HEK293 (cell line): ENCODE results near the gene SETD1A.
A peak's percentile ranks its signal among the peaks of the same experiment; 100 is the strongest.
"Not testable (repeated sequence)": the region's sequence is repeated elsewhere in the genome, so short reads cannot be mapped to it uniquely, and the experiment has no call there.

Experiments
- CTCF ChIA-PET: fragments of 350-600 bp; formaldehyde crosslinking; extraction: SDS; loops from one replicate; lab custom pipeline; 2021; ENCODE audit warnings: antibody characterized with exemption; lab: Yijun Ruan, JAX
- POLR2A ChIA-PET: fragments of 300-600 bp; formaldehyde crosslinking; extraction: SDS; loops from one replicate; lab custom pipeline; 2020; ENCODE audit warnings: antibody characterized with exemption, inconsistent platforms; lab: Yijun Ruan, JAX
- H3K27ac ChIP-seq: fragments of 200-500 bp; sonication (Bioruptor generic); 2 replicates; pipeline ENCODE4 v1.5.1; 2014; ENCODE audit warnings: low read depth, low read length, control low read depth, inconsistent platforms; ENCODE audit errors: extremely low read depth
- H3K36me3 ChIP-seq, 2 experiments: fragments of 200-500 bp in 1 of 2; sonication (Bioruptor generic) in 1 of 2; 1 replicate in 1 of 2; 2 replicates in 1 of 2; pipeline ENCODE4 v1.5.1; 2014 to 2017; ENCODE audit warnings: inconsistent platforms in 2 of 2, low read length in 2 of 2; ENCODE audit not compliant: control insufficient read depth in 2 of 2, insufficient read depth in 1 of 2
- H3K4me1 ChIP-seq: fragments of 200-500 bp; sonication (Bioruptor generic); 2 replicates; pipeline ENCODE4 v1.5.1; 2014; ENCODE audit warnings: mild to moderate bottlenecking, low read length, inconsistent platforms; ENCODE audit not compliant: control insufficient read depth, insufficient read depth
- H3K4me3 ChIP-seq: 2 replicates; pipeline ENCODE4 v1.5.1; 2011; ENCODE audit warnings: low read depth, mild to moderate bottlenecking, control low read depth, low read length, moderate library complexity
- H3K9me3 ChIP-seq: fragments of 200-500 bp; sonication (Bioruptor generic); 2 replicates; pipeline ENCODE4 v1.5.1; 2014; ENCODE audit warnings: low read depth, low read length, inconsistent platforms; ENCODE audit not compliant: control insufficient read depth, insufficient read depth
- HOXA7 ChIP-seq: sonication (generic); formaldehyde crosslinking; IDR thresholded peaks from 2 replicates; pipeline ENCODE4 v1.8.1; 2022; ENCODE audit warnings: missing genetic modification reagents, borderline replicate concordance
- KLF16 ChIP-seq: fragments of 450-650 bp; formaldehyde crosslinking; IDR thresholded peaks from 2 replicates; pipeline ENCODE4 v1.5.1; 2017; ENCODE audit warnings: missing biosample characterization, missing genetic modification characterization
- SCRT1 ChIP-seq: fragments of 450-650 bp; formaldehyde crosslinking; IDR thresholded peaks from 2 replicates; pipeline ENCODE4 v1.5.1; 2016; ENCODE audit warnings: missing biosample characterization, missing genetic modification characterization, borderline replicate concordance
- ZBTB1 ChIP-seq: fragments of 450-650 bp; formaldehyde crosslinking; IDR thresholded peaks from 2 replicates; pipeline ENCODE4 v1.5.1; 2016; ENCODE audit warnings: missing biosample characterization, missing genetic modification characterization
- ZNF121 ChIP-seq: fragments of 450-650 bp; formaldehyde crosslinking; IDR thresholded peaks from 2 replicates; pipeline ENCODE4 v1.5.1; 2016; ENCODE audit warnings: missing biosample characterization, missing genetic modification characterization
- ZNF133 ChIP-seq: fragments of 450-650 bp; formaldehyde crosslinking; IDR thresholded peaks from 2 replicates; pipeline ENCODE4 v1.5.1; 2016; ENCODE audit warnings: missing biosample characterization, missing genetic modification characterization
- ZNF155 ChIP-seq: fragments of 450-650 bp; formaldehyde crosslinking; IDR thresholded peaks from 2 replicates; pipeline ENCODE4 v1.5.1; 2016; ENCODE audit warnings: missing biosample characterization, missing genetic modification characterization
- ZNF157 ChIP-seq: fragments of 450-650 bp; formaldehyde crosslinking; IDR thresholded peaks from 2 replicates; pipeline ENCODE4 v1.5.1; 2016; ENCODE audit warnings: missing biosample characterization, missing genetic modification characterization
- ZNF211 ChIP-seq: fragments of 450-650 bp; formaldehyde crosslinking; IDR thresholded peaks from 2 replicates; pipeline ENCODE4 v1.5.1; 2016; ENCODE audit warnings: low read depth, missing biosample characterization, missing genetic modification characterization
- ZNF311 ChIP-seq: fragments of 450-650 bp; formaldehyde crosslinking; IDR thresholded peaks from 2 replicates; pipeline ENCODE4 v1.5.1; 2017; ENCODE audit warnings: missing biosample characterization, missing genetic modification characterization, borderline replicate concordance
- ZNF354C ChIP-seq: fragments of 450-650 bp; formaldehyde crosslinking; IDR thresholded peaks from 2 replicates; pipeline ENCODE4 v1.5.1; 2016; ENCODE audit warnings: missing biosample characterization, missing genetic modification characterization, low read depth, borderline replicate concordance
- ZNF529 ChIP-seq: fragments of 450-650 bp; formaldehyde crosslinking; IDR thresholded peaks from 2 replicates; pipeline ENCODE4 v1.5.1; 2017; ENCODE audit warnings: missing genetic modification characterization, missing biosample characterization; ENCODE audit not compliant: insufficient replicate concordance
- ZNF624 ChIP-seq: fragments of 450-650 bp; formaldehyde crosslinking; IDR thresholded peaks from 2 replicates; pipeline ENCODE4 v1.5.1; 2017; ENCODE audit warnings: missing biosample characterization, missing genetic modification characterization
- ZNF768 ChIP-seq: fragments of 450-650 bp; formaldehyde crosslinking; IDR thresholded peaks from 2 replicates; pipeline ENCODE4 v1.5.1; 2018; ENCODE audit warnings: missing biosample characterization, mild to moderate bottlenecking, missing genetic modification characterization
- TF ChIP-seq, protein P1 (sequence below): fragments of 450-650 bp; formaldehyde crosslinking; IDR thresholded peaks from 2 replicates; pipeline ENCODE4 v1.5.1; 2016; ENCODE audit warnings: missing biosample characterization, missing genetic modification characterization
- TF ChIP-seq, protein P2 (sequence below): fragments of 450-650 bp; formaldehyde crosslinking; IDR thresholded peaks from 2 replicates; pipeline ENCODE4 v1.5.1; 2017; ENCODE audit warnings: missing biosample characterization, missing genetic modification characterization
- TF ChIP-seq, protein P3 (sequence below): fragments of 450-650 bp; formaldehyde crosslinking; IDR thresholded peaks from 2 replicates; pipeline ENCODE4 v1.5.1; 2016; ENCODE audit warnings: missing biosample characterization, missing genetic modification characterization, borderline replicate concordance
- TF ChIP-seq, protein P4 (sequence below): fragments of 450-650 bp; formaldehyde crosslinking; IDR thresholded peaks from 2 replicates; pipeline ENCODE4 v1.5.1; 2016; ENCODE audit warnings: missing biosample characterization, missing genetic modification characterization
- TF ChIP-seq, protein P5 (sequence below): fragments of 450-650 bp; formaldehyde crosslinking; IDR thresholded peaks from 2 replicates; pipeline ENCODE4 v1.5.1; 2016; ENCODE audit warnings: missing biosample characterization, missing genetic modification characterization

Gene SETD1A

DNA sequence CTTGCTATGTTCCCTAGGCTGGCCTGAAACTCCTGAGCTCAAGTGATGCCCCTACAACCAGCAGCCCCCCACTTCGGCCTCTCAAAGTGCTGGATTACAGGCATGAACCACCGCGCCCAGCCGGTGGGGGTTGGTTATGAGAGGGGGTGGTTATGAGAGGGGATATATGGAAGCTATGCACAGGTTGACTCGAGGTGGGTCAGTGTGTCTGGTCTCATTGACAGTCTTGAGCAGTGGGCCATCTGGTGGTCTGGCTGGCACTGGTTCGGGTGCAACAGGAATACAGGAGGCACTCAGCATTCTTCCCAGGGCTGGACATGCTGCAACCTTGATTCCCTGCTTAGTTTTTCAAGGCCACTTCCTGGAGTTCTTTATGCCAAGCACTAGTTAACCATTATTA is 58.5 kb downstream of the SETD1A start (continued):
- TF ChIP-seq, protein P1, sequence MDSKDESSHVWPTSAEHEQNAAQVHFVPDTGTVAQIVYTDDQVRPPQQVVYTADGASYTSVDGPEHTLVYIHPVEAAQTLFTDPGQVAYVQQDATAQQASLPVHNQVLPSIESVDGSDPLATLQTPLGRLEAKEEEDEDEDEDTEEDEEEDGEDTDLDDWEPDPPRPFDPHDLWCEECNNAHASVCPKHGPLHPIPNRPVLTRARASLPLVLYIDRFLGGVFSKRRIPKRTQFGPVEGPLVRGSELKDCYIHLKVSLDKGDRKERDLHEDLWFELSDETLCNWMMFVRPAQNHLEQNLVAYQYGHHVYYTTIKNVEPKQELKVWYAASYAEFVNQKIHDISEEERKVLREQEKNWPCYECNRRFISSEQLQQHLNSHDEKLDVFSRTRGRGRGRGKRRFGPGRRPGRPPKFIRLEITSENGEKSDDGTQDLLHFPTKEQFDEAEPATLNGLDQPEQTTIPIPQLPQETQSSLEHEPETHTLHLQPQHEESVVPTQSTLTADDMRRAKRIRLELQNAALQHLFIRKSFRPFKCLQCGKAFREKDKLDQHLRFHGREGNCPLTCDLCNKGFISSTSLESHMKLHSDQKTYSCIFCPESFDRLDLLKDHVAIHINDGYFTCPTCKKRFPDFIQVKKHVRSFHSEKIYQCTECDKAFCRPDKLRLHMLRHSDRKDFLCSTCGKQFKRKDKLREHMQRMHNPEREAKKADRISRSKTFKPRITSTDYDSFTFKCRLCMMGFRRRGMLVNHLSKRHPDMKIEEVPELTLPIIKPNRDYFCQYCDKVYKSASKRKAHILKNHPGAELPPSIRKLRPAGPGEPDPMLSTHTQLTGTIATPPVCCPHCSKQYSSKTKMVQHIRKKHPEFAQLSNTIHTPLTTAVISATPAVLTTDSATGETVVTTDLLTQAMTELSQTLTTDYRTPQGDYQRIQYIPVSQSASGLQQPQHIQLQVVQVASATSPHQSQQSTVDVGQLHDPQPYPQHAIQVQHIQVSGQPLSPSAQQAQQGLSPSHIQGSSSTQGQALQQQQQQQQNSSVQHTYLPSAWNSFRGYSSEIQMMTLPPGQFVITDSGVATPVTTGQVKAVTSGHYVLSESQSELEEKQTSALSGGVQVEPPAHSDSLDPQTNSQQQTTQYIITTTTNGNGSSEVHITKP (tag by site-specific recombination): 0 out of 2 replicates have a peak, but pooled peaks have one; percentile 9
- TF ChIP-seq HOXA7 (CRISPR knock-in tag) (no peak), ZNF768 (tag by site-specific recombination) (no peak), KLF16 (tag by site-specific recombination) (no peak), ZNF624 (tag by site-specific recombination) (no peak), ZNF157 (tag by site-specific recombination) (no peak)
- TF ChIP-seq, protein P2, sequence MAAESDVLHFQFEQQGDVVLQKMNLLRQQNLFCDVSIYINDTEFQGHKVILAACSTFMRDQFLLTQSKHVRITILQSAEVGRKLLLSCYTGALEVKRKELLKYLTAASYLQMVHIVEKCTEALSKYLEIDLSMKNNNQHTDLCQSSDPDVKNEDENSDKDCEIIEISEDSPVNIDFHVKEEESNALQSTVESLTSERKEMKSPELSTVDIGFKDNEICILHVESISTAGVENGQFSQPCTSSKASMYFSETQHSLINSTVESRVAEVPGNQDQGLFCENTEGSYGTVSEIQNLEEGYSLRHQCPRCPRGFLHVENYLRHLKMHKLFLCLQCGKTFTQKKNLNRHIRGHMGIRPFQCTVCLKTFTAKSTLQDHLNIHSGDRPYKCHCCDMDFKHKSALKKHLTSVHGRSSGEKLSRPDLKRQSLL: no peak
- TF ChIP-seq, protein P3, sequence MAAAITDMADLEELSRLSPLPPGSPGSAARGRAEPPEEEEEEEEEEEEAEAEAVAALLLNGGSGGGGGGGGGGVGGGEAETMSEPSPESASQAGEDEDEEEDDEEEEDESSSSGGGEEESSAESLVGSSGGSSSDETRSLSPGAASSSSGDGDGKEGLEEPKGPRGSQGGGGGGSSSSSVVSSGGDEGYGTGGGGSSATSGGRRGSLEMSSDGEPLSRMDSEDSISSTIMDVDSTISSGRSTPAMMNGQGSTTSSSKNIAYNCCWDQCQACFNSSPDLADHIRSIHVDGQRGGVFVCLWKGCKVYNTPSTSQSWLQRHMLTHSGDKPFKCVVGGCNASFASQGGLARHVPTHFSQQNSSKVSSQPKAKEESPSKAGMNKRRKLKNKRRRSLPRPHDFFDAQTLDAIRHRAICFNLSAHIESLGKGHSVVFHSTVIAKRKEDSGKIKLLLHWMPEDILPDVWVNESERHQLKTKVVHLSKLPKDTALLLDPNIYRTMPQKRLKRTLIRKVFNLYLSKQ (tag by site-specific recombination): no peak
- TF ChIP-seq, protein P4, sequence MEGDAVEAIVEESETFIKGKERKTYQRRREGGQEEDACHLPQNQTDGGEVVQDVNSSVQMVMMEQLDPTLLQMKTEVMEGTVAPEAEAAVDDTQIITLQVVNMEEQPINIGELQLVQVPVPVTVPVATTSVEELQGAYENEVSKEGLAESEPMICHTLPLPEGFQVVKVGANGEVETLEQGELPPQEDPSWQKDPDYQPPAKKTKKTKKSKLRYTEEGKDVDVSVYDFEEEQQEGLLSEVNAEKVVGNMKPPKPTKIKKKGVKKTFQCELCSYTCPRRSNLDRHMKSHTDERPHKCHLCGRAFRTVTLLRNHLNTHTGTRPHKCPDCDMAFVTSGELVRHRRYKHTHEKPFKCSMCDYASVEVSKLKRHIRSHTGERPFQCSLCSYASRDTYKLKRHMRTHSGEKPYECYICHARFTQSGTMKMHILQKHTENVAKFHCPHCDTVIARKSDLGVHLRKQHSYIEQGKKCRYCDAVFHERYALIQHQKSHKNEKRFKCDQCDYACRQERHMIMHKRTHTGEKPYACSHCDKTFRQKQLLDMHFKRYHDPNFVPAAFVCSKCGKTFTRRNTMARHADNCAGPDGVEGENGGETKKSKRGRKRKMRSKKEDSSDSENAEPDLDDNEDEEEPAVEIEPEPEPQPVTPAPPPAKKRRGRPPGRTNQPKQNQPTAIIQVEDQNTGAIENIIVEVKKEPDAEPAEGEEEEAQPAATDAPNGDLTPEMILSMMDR: peak; percentile 79
- TF ChIP-seq, protein P5, sequence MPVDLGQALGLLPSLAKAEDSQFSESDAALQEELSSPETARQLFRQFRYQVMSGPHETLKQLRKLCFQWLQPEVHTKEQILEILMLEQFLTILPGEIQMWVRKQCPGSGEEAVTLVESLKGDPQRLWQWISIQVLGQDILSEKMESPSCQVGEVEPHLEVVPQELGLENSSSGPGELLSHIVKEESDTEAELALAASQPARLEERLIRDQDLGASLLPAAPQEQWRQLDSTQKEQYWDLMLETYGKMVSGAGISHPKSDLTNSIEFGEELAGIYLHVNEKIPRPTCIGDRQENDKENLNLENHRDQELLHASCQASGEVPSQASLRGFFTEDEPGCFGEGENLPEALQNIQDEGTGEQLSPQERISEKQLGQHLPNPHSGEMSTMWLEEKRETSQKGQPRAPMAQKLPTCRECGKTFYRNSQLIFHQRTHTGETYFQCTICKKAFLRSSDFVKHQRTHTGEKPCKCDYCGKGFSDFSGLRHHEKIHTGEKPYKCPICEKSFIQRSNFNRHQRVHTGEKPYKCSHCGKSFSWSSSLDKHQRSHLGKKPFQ (tag by site-specific recombination): no peak
- TF ChIP-seq, all 188 proteins: peak for 2

DNA sequence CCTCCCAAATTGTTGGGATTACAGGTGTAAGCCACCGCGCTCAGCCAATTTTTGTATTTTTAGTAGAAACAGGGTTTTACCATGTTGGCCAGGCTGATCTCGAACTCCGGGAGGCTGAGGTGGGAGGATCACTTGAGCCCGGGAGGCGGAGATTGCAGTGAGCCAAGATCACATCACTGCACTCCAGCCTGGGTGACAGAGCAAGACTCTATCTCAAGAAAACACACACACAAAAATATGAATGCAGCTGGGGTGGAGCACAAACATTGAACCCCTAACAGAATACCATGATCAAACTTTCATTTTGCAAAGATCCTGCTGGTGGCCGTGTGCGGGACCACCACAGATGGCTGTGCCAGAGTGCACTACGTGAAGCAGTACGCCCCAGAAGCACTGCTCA is 60.2 kb downstream of the SETD1A start:
- H3K4me3 ChIP-seq, H3K9me3 ChIP-seq, POLR2A ChIA-PET, H3K36me3 ChIP-seq, H3K27ac ChIP-seq, CTCF ChIA-PET, H3K4me1 ChIP-seq: not testable (repeated sequence)

DNA sequence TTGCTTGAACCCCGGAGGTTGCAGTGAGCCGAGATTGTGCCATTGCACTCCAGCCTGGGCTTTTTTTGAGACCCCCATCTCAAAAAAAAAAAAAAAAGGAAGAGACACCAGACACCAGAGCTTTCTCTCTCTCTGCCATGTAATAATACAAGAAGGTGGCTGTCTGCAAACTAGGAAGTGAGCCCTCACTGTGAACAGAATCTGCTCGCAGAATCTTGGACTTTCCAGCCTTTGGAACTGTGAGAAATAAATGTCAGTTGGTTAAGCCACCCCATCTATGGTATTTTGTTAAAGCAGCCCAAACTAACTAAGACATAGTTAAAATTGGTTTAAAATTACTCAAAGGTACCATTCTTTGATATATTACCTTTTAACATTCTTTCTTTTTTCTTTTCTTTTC is 63.0 kb downstream of the SETD1A start:
- H3K4me1 ChIP-seq: no peaks in the 10 kb centered on the region
- ChIA-PET CTCF (interaction anchor here (0.7 kb wide), 1 partner anchor 49 kb away, joined by 3 read pairs; no protein-coding TSS in a partner anchor), POLR2A (interaction anchor here (0.6 to 0.7 kb wide), 2 partner anchors 12 to 385 kb away, joined by 3 to 4 read pairs; no protein-coding TSS in a partner anchor)
- H3K27ac ChIP-seq: no peak overlapping the region
- no peaks in the 10 kb centered on the region for H3K36me3 ChIP-seq
- H3K9me3 ChIP-seq: no peaks in the 10 kb centered on the region
- H3K4me3 ChIP-seq: no peak overlapping the region
- TF ChIP-seq SCRT1 (no peak), ZNF133 (tag by site-specific recombination) (no peak), ZNF354C (tag by site-specific recombination) (no peak), ZBTB1 (tag by site-specific recombination) (no peak), ZNF211 (tag by site-specific recombination) (no peak), ZNF121 (tag by site-specific recombination) (no peak), ZNF155 (tag by site-specific recombination) (no peak), ZNF311 (tag by site-specific recombination) (no peak), ZNF529 (tag by site-specific recombination) (no peak)
- TF ChIP-seq, protein P1 (tag by site-specific recombination): no peak
